Activated T-cell treated with anti-CD3 and anti-CD28 coated beads, Interleukin-2, amount 50 U/mL, for 24 hours (primary cell): ENCODE measurements around the gene QTRT2.

Experiments used
- DNase-seq: peaks from one replicate; pipeline ENCODE4 v3.0.0-alpha.2; 2020
- H3K27ac Mint-ChIP-seq: 2 replicates; pipeline ENCODE4 v1.8.0; 2020; ENCODE audit warnings: mild to moderate bottlenecking, mixed read lengths
- H3K27me3 Mint-ChIP-seq: 2 replicates; pipeline ENCODE4 v1.8.0; 2020; ENCODE audit warnings: mixed read lengths
- H3K36me3 Mint-ChIP-seq: 2 replicates; pipeline ENCODE4 v1.8.0; 2020; ENCODE audit warnings: low read depth, mixed read lengths
- H3K4me1 Mint-ChIP-seq: 2 replicates; pipeline ENCODE4 v1.8.0; 2020; ENCODE audit warnings: low read depth, mixed read lengths
- H3K4me3 Mint-ChIP-seq: 2 replicates; pipeline ENCODE4 v1.8.0; 2020; ENCODE audit warnings: mild to moderate bottlenecking, moderate library complexity, mixed read lengths
- H3K9me3 Mint-ChIP-seq: 2 replicates; pipeline ENCODE4 v1.8.0; 2020; ENCODE audit warnings: mixed read lengths

Gene QTRT2

DNA sequence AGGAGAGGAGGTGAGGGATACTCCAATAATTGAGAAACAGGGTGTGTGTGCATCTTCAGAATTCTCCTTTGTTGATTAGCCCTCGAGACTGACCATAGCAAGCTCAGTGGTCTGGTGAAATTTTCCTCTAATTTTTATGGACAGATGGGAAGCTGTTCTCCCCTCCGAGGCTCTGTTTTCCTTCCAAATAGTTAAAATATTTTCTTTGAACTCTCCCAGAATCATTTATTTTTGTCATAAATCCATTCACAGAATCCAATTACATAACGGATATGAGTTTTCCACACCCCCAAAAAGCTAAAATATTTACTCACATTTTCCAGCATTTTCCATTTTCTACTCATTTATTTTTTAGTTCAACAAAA lies 36.5 kb downstream of the QTRT2 start:
- Mint-ChIP-seq H3K27me3 (no peaks in the 10 kb centered on the region), H3K27ac (no peak overlapping the region)

DNA sequence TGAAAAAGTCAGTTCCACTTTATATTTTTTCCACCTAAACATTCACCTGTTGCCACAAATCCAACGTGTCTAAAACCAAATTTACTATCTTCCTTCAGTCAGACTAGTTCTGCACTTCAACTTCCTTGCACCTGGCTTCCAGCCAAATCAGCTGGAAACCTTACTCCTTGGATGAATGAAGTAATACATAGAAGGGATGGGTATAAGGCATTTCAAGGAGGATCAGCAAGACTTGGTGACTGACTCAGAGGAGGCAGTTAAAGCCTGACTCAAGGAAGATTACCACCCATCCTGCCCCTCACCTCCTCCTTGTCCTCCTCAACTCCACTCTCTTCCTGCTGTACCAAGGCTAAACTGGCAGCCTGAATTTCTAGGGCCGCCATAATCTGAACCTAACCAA lies 37.1 kb downstream of the QTRT2 start:
- H3K27me3 Mint-ChIP-seq, result no peaks in the 10 kb centered on the region
- no peaks in the 10 kb centered on the region for H3K9me3 Mint-ChIP-seq
- H3K36me3 Mint-ChIP-seq, result peaks cover under 1% of the 10 kb centered on the region
- H3K4me1 Mint-ChIP-seq, result peaks cover 1% of the 10 kb centered on the region
- H3K27ac Mint-ChIP-seq, result no peak overlapping the region
- no peak overlapping the region for H3K4me3 Mint-ChIP-seq
- no peak for DNase-seq

More for the DNA sequence above, 36.5 kb downstream of the QTRT2 start:
- Mint-ChIP-seq H3K4me1 (peaks cover 1% of the 10 kb centered on the region), H3K9me3 (no peaks in the 10 kb centered on the region), H3K36me3 (peaks cover 3% of the 10 kb centered on the region), H3K4me3 (no peak overlapping the region)
- DNase-seq, result no peak

DNA sequence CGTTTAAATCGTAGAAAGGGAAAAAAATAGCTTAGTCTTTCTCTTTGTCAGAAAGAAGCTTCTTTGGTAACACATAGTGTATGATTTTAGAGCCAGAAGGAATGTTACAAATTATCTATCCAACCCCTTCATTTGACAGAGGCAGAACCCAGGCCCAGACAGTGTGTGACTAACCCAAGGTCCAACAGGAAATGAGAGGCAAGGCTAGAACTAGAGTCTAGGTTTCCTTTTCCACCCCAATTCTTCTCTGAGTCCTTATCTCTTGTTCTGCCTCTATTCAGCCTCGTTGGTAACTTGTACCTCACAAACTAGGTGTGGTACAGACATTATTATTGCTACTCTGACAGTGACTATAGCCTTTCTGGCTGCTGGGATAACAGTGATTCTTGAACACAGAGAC lies 39.3 kb downstream of the QTRT2 start:
- Mint-ChIP-seq H3K4me1 (peaks cover 1% of the 10 kb centered on the region), H3K9me3 (no peaks in the 10 kb centered on the region), H3K27ac (no peak overlapping the region), H3K4me3 (no peak overlapping the region), H3K36me3 (no peaks in the 10 kb centered on the region), H3K27me3 (no peaks in the 10 kb centered on the region)
- no peak for DNase-seq

DNA sequence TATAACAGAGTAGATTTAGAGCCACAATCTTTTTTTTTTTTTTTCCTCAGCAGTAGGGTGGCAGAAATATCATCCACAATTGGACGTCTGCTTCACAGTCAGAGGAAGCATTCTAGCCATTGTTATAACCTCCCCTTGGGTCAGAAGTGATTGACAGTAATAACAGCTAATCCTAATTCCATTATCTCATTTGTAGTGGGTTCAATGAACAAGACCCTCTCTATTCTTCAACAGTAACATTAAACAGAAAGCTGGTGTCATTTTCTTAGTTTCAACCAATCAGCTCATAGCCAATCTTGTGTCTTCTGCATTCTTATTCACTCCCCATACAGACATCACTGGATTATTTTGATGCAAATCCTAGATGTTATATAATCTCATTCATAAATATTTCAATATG lies 44.6 kb downstream of the QTRT2 start:
- H3K36me3 Mint-ChIP-seq, result no peaks in the 10 kb centered on the region
- H3K4me1 Mint-ChIP-seq, result no peaks in the 10 kb centered on the region
- no peak overlapping the region for H3K27ac Mint-ChIP-seq
- peaks cover 3% of the 10 kb centered on the region for H3K27me3 Mint-ChIP-seq
- H3K9me3 Mint-ChIP-seq, result no peaks in the 10 kb centered on the region
- no peak overlapping the region for H3K4me3 Mint-ChIP-seq
- DNase-seq, result no peak

DNA sequence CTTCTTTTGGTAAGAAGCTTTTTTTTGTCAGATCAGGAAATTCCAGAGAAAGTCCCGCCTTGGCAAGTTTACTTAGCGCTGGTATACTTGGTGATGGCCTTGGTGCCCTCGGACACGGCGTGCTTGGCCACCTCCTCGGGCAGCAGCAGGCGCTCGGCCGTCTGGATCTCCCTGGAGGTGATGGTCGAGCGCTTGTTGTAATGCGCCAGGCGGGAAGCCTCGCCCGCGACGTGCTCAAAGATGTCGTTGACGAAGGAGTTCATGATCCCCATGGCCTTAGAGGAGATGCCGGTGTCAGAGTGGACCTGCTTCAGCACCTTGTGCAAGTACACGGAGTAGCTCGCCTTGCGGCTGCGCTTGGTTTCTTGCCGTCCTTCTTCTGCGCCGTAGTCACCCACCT lies 46.6 kb downstream of the QTRT2 start:
- H3K27me3 Mint-ChIP-seq, result peaks cover 3% of the 10 kb centered on the region
- no peaks in the 10 kb centered on the region for H3K9me3 Mint-ChIP-seq
- no peak overlapping the region for H3K4me3 Mint-ChIP-seq
- no peak overlapping the region for H3K27ac Mint-ChIP-seq
- H3K4me1 Mint-ChIP-seq, result no peaks in the 10 kb centered on the region
- H3K36me3 Mint-ChIP-seq, result no peaks in the 10 kb centered on the region
- no peak for DNase-seq

DNA sequence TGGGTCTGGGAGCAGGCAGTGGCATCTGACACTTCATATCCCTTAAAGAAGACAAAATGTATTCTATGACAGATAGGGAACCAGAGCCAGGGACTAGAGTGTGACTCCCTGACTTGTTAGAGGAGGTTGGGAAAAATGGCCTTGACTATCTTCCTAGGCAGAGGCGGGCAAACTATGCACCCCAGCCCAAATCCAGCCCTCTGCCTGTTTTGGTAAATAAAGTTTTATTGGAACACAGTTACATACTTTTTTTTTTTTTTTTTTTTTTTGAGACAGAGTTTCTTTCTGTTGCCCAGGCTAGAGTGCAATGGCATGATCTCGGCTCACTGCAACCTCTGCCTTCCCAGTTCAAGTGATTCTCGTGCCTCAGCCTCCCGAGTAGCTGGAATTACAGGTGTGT lies 47.3 kb downstream of the QTRT2 start:
- Mint-ChIP-seq H3K9me3 (no peaks in the 10 kb centered on the region), H3K4me1 (no peaks in the 10 kb centered on the region), H3K36me3 (no peaks in the 10 kb centered on the region), H3K27me3 (peaks cover 3% of the 10 kb centered on the region), H3K4me3 (no peak overlapping the region), H3K27ac (no peak overlapping the region)
- DNase-seq, result no peak

DNA sequence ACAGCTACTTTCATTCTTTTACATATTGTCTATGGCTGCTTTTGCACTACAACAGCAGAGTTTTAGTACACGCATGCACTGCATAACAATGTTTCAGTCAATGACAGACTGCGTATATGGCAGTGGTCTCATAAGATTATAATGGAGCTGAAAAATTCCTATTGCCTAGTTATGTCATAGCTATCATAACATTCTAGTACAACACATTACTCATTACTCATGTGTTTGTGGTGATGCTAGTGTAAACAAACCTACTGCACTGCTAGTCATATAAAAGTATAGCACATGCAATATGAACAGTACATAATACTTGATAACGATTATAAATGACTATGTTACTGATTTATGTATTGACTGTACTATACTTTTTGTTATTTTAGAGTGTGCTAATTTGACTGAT lies 47.9 kb downstream of the QTRT2 start:
- no peak for DNase-seq
- no peaks in the 10 kb centered on the region for H3K9me3 Mint-ChIP-seq

DNA sequence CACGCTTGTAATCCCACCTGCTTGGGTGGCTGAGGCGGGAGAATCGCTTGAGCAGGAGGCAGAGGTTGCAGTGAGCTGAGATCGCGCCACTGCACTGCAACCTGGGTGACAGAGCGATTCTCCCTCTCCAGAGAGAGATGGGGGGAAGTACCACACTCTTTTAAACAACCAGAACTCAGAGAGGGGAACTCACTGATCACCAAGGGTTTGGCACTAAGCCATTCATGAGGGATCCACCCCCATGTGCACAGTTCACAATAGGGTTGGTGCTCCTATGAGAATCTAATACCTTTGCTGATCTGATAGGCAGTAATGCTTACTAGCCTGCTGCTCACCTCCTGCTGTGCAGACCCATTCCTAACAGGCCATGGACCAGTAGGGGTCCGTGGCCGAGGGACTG lies 51.6 kb downstream of the QTRT2 start:
- Mint-ChIP-seq H3K36me3 (no peaks in the 10 kb centered on the region), H3K4me1 (peaks cover 3% of the 10 kb centered on the region), H3K4me3 (no peak overlapping the region), H3K27me3 (peaks cover 13% of the 10 kb centered on the region), H3K9me3 (no peaks in the 10 kb centered on the region), H3K27ac (no peak overlapping the region)
- no peak for DNase-seq

More for the DNA sequence above, 47.9 kb downstream of the QTRT2 start:
- H3K4me1 Mint-ChIP-seq, result no peaks in the 10 kb centered on the region
- no peaks in the 10 kb centered on the region for H3K36me3 Mint-ChIP-seq
- peaks cover 3% of the 10 kb centered on the region for H3K27me3 Mint-ChIP-seq
- no peak overlapping the region for H3K27ac Mint-ChIP-seq
- no peak overlapping the region for H3K4me3 Mint-ChIP-seq

DNA sequence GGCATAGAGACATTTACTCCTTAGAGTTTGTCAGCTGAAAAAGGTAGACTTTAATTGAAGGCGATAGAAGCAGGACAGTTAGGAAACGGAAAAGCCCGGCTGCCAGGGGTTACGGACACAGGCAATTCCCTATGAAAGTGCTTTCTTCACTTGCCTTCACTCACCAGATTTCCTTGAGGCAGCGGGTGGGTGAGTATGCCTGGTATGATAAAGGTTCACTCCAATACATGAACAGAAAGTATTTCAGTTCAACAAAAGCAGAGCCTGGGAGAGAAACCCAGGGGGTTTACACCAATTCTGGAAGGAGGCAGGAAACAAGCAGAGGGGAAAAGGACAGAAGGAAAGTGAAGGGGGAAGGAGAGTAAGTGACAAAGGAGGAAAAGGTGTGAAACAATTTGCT lies 53.9 kb downstream of the QTRT2 start:
- Mint-ChIP-seq H3K4me3 (no peak overlapping the region), H3K27ac (no peak overlapping the region), H3K4me1 (peaks cover 3% of the 10 kb centered on the region), H3K36me3 (no peaks in the 10 kb centered on the region), H3K27me3 (peaks cover 13% of the 10 kb centered on the region), H3K9me3 (no peaks in the 10 kb centered on the region)
- no peak for DNase-seq

DNA sequence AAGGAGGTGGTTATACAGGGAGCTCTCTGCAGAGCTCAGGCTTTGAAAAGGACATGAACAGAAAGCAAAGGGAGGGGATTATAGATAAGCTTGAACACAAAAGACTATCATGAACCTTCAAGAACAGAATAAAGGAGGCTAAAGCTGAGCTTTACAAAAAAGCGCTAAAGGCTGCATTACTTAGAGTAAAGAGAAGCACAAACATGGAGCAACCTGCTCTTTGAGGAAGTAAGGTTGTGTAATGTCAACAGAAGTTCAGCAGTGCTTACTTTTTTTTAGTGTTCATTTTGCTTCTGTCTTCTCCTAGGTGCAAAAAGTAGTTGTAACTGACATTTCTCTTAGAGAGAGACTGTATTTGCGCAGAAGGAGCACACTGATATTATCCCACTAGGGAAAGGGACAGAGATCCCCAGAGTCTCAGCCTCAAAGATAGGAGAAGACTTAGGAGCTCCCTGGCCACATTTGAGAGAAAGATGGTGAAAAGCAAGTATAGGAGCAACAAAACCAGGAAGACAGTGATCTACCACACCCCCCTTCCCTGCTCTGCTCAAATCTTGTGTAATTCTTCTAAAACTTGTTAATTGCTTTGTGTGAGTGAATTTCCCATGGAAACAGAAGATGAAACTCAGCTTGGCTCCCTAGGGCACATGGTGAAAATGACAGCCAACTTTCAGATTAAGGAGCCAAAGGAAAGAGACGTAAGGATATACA lies 54.7 kb downstream of the QTRT2 start:
- peaks cover 3% of the 10 kb centered on the region for H3K4me1 Mint-ChIP-seq
- no peak overlapping the region for H3K4me3 Mint-ChIP-seq
- H3K27me3 Mint-ChIP-seq, result peaks cover 13% of the 10 kb centered on the region
- H3K36me3 Mint-ChIP-seq, result no peaks in the 10 kb centered on the region
- DNase-seq, result no peak
- H3K9me3 Mint-ChIP-seq, result no peaks in the 10 kb centered on the region
- no peak overlapping the region for H3K27ac Mint-ChIP-seq

DNA sequence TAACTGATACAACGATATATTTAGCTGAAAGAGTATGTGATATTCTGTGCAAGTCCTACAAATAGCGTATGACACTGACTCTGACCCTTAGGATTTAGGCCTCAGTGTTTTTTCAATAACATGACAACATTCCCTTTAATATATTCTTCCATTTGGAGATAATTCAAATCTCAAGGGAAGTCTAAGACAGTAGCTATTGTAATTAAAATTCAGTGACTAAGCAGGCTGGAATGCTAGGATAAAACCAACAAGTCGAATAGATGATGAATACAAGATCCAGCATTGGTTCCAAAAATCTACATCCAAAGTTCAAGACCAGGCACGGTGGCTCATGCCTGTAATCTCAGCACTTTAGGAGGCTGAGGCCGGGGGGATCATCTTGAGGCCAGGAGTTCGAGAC lies 56.2 kb downstream of the QTRT2 start:
- Mint-ChIP-seq H3K27ac (no peak overlapping the region), H3K36me3 (no peaks in the 10 kb centered on the region), H3K4me1 (peaks cover 3% of the 10 kb centered on the region), H3K9me3 (no peaks in the 10 kb centered on the region), H3K27me3 (peaks cover 13% of the 10 kb centered on the region), H3K4me3 (no peak overlapping the region)
- no peak for DNase-seq

DNA sequence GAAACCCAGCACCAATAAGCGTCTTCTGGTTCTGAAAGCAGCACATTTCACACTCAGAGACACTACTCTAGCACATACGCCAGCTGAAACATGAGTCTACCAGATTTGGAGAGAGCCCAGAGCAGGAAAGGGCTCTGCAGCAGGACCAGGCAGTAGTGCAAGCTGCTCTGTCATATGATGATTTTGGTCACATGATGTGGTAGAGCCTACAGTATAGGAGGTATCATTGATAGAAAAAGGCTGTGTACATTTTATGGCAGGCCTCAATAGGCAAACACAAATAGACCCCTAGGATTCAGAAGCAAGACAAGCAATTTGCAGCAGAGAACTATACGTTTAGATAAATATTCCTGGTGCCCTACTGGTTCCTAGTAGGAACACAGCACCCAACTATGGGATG lies 58.2 kb downstream of the QTRT2 start:
- H3K4me3 Mint-ChIP-seq, result no peak overlapping the region
- no peaks in the 10 kb centered on the region for H3K9me3 Mint-ChIP-seq
- H3K27me3 Mint-ChIP-seq, result peaks cover 10% of the 10 kb centered on the region
- DNase-seq, result no peak
- H3K27ac Mint-ChIP-seq, result no peak overlapping the region
- no peaks in the 10 kb centered on the region for H3K36me3 Mint-ChIP-seq
- peaks cover 3% of the 10 kb centered on the region for H3K4me1 Mint-ChIP-seq

DNA sequence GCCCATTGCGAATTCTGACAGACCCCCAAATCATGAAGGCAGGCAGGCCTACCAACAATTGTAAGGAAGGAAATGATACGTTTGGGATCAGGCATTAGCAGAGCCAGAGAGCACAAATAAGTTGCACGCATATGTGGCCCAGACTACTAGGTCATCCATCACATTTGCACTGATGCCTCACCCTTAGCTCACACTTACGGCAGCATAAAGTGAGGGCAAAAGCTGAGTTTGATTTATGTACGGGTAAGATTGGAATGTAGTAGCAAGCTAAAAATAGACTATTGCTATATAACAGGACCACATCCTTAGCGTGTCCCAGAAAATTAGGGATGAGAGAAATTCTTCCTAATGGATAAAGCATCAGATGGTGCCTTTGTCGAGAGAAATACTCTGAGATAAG lies 58.6 kb downstream of the QTRT2 start:
- Mint-ChIP-seq H3K4me1 (peaks cover 1% of the 10 kb centered on the region), H3K9me3 (no peaks in the 10 kb centered on the region), H3K27ac (no peak overlapping the region), H3K4me3 (no peak overlapping the region), H3K27me3 (peaks cover 8% of the 10 kb centered on the region), H3K36me3 (no peaks in the 10 kb centered on the region)
- no peak for DNase-seq

DNA sequence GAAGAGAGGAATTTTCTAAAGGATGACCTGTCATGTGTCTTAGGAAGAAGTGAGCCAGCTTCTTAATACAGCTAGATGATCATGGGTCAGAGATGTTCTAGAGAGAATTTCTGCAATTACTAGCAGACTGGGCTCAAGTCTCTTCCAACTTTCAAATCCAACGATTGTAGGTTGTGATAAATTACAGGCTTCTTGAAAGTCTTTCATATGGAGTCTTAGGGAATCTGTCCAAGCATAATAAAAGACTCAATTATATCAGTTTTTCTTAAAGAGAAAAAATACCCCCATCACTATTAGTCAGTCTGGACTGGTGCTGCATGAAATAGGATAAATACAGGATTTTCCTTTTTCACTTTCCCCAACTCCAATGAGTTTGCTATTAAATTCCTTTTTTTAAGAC lies 63.2 kb downstream of the QTRT2 start:
- H3K4me1 Mint-ChIP-seq, result no peaks in the 10 kb centered on the region
- H3K27me3 Mint-ChIP-seq, result peaks cover 7% of the 10 kb centered on the region
- DNase-seq, result no peak
- H3K27ac Mint-ChIP-seq, result no peak overlapping the region
- no peak overlapping the region for H3K4me3 Mint-ChIP-seq
- no peaks in the 10 kb centered on the region for H3K36me3 Mint-ChIP-seq
- H3K9me3 Mint-ChIP-seq, result no peaks in the 10 kb centered on the region

DNA sequence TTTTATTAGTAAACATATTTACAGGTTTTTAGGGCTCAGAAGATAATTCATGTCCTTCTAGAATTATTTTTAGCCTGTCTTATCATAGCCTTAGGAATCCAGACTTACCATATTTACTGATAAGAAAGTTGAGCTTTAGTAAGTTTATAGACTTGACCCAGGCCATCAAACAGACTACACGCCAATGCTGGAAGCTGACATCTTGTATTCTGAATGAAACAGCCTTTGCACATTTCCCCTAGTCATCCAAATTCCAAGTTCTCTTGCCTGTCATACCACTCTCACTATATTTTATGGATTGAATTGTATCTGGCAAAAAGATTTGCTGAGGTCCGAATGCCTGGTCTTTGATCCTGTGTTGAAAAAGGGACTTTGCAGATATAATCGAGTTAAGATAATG lies 63.7 kb downstream of the QTRT2 start:
- Mint-ChIP-seq H3K4me1 (no peaks in the 10 kb centered on the region), H3K36me3 (no peaks in the 10 kb centered on the region), H3K9me3 (no peaks in the 10 kb centered on the region), H3K27me3 (peaks cover 7% of the 10 kb centered on the region), H3K27ac (no peak overlapping the region), H3K4me3 (no peak overlapping the region)
- DNase-seq, result no peak
